Suprapubic skin (tissue), 3 donors: ENCODE measurements around the gene PKD2L2.

ENCODE experiments used
- POLR2A ChIP-seq, 2 donors: fragments of 450-650 bp; IDR thresholded peaks; one replicate each; pipeline ENCODE4 v1.6.1; 2017; ENCODE audit warnings: antibody characterized with exemption in 2 of 2, mild to moderate bottlenecking in 2 of 2, moderate library complexity in 2 of 2
- TF ChIP-seq, protein P1 (sequence below), 2 donors: fragments of 200-600 bp in 1 of 2; fragments of 450-650 bp in 1 of 2; sonication (generic) in 1 of 2; IDR thresholded peaks; one replicate each; pipeline ENCODE4 v1.5.1; 2016 to 2019; ENCODE audit warnings: antibody characterized with exemption in 2 of 2, mild to moderate bottlenecking in 1 of 2, moderate library complexity in 1 of 2

DNA sequence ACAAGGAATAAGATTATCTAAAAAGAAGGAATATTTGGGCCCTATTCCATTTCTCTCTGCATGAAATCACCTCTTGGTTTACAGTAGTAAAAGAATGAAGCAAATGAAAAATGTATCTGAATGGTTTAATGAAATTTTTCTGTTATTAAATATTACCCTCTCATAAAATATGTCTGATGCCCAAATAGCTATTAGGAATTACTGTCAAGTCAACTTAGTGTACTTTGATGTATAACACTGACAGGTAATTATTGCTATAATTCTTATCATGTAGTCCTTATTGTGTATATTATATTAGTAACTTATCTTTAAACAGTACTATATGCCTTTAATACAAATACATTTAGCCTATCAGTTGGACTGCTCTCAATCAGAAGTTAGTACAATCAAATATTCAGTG, 13.2 kb upstream of the PKD2L2 start:
- TF ChIP-seq, protein P1, sequence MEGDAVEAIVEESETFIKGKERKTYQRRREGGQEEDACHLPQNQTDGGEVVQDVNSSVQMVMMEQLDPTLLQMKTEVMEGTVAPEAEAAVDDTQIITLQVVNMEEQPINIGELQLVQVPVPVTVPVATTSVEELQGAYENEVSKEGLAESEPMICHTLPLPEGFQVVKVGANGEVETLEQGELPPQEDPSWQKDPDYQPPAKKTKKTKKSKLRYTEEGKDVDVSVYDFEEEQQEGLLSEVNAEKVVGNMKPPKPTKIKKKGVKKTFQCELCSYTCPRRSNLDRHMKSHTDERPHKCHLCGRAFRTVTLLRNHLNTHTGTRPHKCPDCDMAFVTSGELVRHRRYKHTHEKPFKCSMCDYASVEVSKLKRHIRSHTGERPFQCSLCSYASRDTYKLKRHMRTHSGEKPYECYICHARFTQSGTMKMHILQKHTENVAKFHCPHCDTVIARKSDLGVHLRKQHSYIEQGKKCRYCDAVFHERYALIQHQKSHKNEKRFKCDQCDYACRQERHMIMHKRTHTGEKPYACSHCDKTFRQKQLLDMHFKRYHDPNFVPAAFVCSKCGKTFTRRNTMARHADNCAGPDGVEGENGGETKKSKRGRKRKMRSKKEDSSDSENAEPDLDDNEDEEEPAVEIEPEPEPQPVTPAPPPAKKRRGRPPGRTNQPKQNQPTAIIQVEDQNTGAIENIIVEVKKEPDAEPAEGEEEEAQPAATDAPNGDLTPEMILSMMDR (IDR thresholded peaks at IDR 0.05) = no peak
- TF ChIP-seq POLR2A (IDR thresholded peaks at IDR 0.05) = no peak
